Panc1 (cell line): ENCODE results near the gene HLA-E.

ENCODE experiments used
- POLR2AphosphoS5 ChIP-seq: IDR thresholded peaks from 2 replicates; pipeline ENCODE4 v1.6.1; 2012; ENCODE audit warnings: mild to moderate bottlenecking, low read depth, low read length, moderate library complexity
- SIN3A ChIP-seq: IDR thresholded peaks from 2 replicates; pipeline ENCODE4 v1.6.1; 2012; ENCODE audit warnings: low read depth, mild to moderate bottlenecking, low read length, moderate library complexity, borderline replicate concordance; ENCODE audit not compliant: insufficient read depth
- TF ChIP-seq, protein P1 (sequence below): fragments of 450-650 bp; IDR thresholded peaks from 2 replicates; pipeline ENCODE4 v1.5.1; 2017; ENCODE audit warnings: mild to moderate bottlenecking

DNA sequence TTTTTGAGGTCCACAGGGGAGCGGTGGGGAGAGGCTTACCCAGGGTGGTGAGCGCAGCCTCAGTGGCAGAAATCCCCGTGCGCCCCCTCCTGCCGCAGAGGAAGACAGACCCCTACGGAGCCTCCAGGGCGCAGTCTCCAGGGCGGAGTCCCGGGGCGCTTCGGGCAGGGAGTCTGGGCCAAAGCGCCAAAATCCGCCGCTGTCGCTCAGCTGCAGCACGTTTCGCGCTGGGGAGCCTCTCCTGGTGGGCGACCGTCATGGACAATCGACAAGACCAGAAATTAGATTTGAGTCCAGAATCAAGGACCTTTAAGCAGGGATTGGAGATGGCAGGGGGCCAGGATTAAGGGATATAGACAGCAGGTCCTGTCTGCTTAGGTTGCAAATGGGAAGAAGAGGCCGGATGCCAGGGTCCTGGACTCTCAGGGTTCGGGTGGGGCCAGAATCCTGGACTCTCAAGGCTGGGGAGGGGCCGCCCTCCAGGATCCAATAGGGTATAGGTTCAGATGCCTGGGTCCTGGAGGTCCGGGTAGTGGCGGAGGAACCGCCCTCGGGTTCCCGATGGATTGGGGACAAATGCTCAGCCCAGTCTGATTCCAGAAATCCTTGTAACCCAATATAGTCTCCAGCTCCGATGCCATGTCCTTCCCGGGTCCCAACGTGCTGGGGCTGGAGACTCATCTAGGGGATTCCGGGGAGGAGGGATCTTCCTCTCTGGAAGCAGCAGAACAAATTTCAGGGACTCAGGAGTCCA lies 7.9 kb upstream of the HLA-E start:
- TF ChIP-seq, protein P1, sequence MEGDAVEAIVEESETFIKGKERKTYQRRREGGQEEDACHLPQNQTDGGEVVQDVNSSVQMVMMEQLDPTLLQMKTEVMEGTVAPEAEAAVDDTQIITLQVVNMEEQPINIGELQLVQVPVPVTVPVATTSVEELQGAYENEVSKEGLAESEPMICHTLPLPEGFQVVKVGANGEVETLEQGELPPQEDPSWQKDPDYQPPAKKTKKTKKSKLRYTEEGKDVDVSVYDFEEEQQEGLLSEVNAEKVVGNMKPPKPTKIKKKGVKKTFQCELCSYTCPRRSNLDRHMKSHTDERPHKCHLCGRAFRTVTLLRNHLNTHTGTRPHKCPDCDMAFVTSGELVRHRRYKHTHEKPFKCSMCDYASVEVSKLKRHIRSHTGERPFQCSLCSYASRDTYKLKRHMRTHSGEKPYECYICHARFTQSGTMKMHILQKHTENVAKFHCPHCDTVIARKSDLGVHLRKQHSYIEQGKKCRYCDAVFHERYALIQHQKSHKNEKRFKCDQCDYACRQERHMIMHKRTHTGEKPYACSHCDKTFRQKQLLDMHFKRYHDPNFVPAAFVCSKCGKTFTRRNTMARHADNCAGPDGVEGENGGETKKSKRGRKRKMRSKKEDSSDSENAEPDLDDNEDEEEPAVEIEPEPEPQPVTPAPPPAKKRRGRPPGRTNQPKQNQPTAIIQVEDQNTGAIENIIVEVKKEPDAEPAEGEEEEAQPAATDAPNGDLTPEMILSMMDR, result no peak
- TF ChIP-seq SIN3A (no peak), POLR2AphosphoS5 (no peak)
